H9 (cell line): ENCODE data around the gene KLC4. TPM values are rescaled to one million over a fixed set of nuclear protein-coding genes. Genes with fewer than 3 reads are reported as not detected.

Experiments
- DNase-seq: peaks from one replicate; pipeline ENCODE4 v3.0.0-alpha.2; 2017
- H2AFZ ChIP-seq: one replicate; pipeline ENCODE4 v1.6.1; 2013; ENCODE audit warnings: mild to moderate bottlenecking, low read length, control low read depth, moderate library complexity
- H2AK5ac ChIP-seq: 2 replicates; pipeline ENCODE4 v1.6.1; 2013; ENCODE audit warnings: low read length, control low read depth, mixed read lengths; ENCODE audit not compliant: insufficient read length
- H2BK120ac ChIP-seq: one replicate; pipeline ENCODE4 v1.6.1; 2013; ENCODE audit warnings: low read depth, mild to moderate bottlenecking, low read length, control low read depth, inconsistent platforms; ENCODE audit not compliant: poor library complexity, severe bottlenecking
- H2BK12ac ChIP-seq: 2 replicates; pipeline ENCODE4 v1.6.1; 2013; ENCODE audit warnings: low read length, control low read depth, mixed read lengths, low read depth; ENCODE audit not compliant: insufficient read length
- H2BK15ac ChIP-seq: 2 replicates; pipeline ENCODE4 v1.6.1; 2013; ENCODE audit warnings: low read depth, low read length, control low read depth
- H2BK20ac ChIP-seq: one replicate; pipeline ENCODE4 v1.6.1; 2013; ENCODE audit warnings: low read depth, mild to moderate bottlenecking, low read length, control low read depth, inconsistent platforms; ENCODE audit not compliant: poor library complexity, severe bottlenecking
- H2BK5ac ChIP-seq: 2 replicates; pipeline ENCODE4 v1.6.1; 2013; ENCODE audit warnings: low read length, control low read depth, mixed read lengths; ENCODE audit not compliant: insufficient read length
- H3K14ac ChIP-seq: 2 replicates; pipeline ENCODE4 v1.6.1; 2013; ENCODE audit warnings: low read length, control low read depth; ENCODE audit not compliant: insufficient read depth
- H3K18ac ChIP-seq: 2 replicates; pipeline ENCODE4 v1.6.1; 2013; ENCODE audit warnings: low read depth, mild to moderate bottlenecking, mixed read lengths, low read length, control low read depth; ENCODE audit not compliant: insufficient read length
- H3K23ac ChIP-seq: 2 replicates; pipeline ENCODE4 v1.6.1; 2013; ENCODE audit warnings: low read length, control low read depth, mixed read lengths, low read depth; ENCODE audit not compliant: insufficient read length
- H3K23me2 ChIP-seq: 2 replicates; pipeline ENCODE4 v1.6.1; 2013; ENCODE audit warnings: low read depth, mild to moderate bottlenecking, mixed read lengths, low read length, control low read depth; ENCODE audit not compliant: insufficient read length, poor library complexity, severe bottlenecking
- H3K27ac ChIP-seq: 2 replicates; pipeline ENCODE4 v1.5.1; 2013; ENCODE audit warnings: low read length, control low read depth, mixed read lengths, low read depth; ENCODE audit not compliant: insufficient read length
- H3K27me3 ChIP-seq: 2 replicates; pipeline ENCODE4 v1.6.1; 2013; ENCODE audit warnings: low read length, control low read depth, inconsistent platforms; ENCODE audit not compliant: insufficient read depth
- H3K4ac ChIP-seq: 2 replicates; pipeline ENCODE4 v1.6.1; 2013; ENCODE audit warnings: low read depth, mild to moderate bottlenecking, control low read depth, inconsistent platforms, low read length, moderate library complexity
- H3K4me1 ChIP-seq: 2 replicates; pipeline ENCODE4 v1.6.1; 2013; ENCODE audit warnings: low read length, control low read depth, inconsistent platforms; ENCODE audit not compliant: insufficient read depth
- H3K4me2 ChIP-seq: 2 replicates; pipeline ENCODE4 v1.6.1; 2013; ENCODE audit warnings: low read length, control low read depth, mixed read lengths; ENCODE audit not compliant: insufficient read length, insufficient read depth
- H3K56ac ChIP-seq: 2 replicates; pipeline ENCODE4 v1.6.1; 2013; ENCODE audit warnings: low read depth, mild to moderate bottlenecking, mixed read lengths, low read length, control low read depth; ENCODE audit not compliant: insufficient read length
- H3K79me1 ChIP-seq: 2 replicates; pipeline ENCODE4 v1.6.1; 2013; ENCODE audit warnings: low read depth, mild to moderate bottlenecking, moderate library complexity, low read length, control low read depth, inconsistent platforms; ENCODE audit not compliant: insufficient read depth, poor library complexity, severe bottlenecking
- H3K79me2 ChIP-seq: 2 replicates; pipeline ENCODE4 v1.6.1; 2013; ENCODE audit warnings: low read length, control low read depth, inconsistent platforms; ENCODE audit not compliant: insufficient read depth
- H3K9ac ChIP-seq: 2 replicates; pipeline ENCODE4 v1.6.1; 2013; ENCODE audit warnings: low read length, control low read depth, mixed read lengths; ENCODE audit not compliant: insufficient read length; ENCODE audit errors: extremely low read depth
- H3K9me3 ChIP-seq: one replicate; pipeline ENCODE4 v1.6.1; 2013; ENCODE audit warnings: low read depth, low read length, inconsistent platforms; ENCODE audit not compliant: control insufficient read depth
- H3T11ph ChIP-seq: one replicate; pipeline ENCODE4 v1.6.1; 2013; ENCODE audit warnings: mild to moderate bottlenecking, low read length, control low read depth, inconsistent platforms
- H4K20me1 ChIP-seq: one replicate; pipeline ENCODE4 v1.6.1; 2013; ENCODE audit not compliant: control insufficient read depth, insufficient read length, insufficient read depth
- H4K5ac ChIP-seq: 2 replicates; pipeline ENCODE4 v1.6.1; 2013; ENCODE audit warnings: low read depth, mild to moderate bottlenecking, mixed read lengths, low read length, control low read depth; ENCODE audit not compliant: insufficient read length
- H4K8ac ChIP-seq: replicated peaks from 2 replicates; pipeline ENCODE4 v1.6.1; 2013; ENCODE audit warnings: low read length, control low read depth, mixed read lengths, low read depth; ENCODE audit not compliant: insufficient read length
- H4K91ac ChIP-seq: 2 replicates; pipeline ENCODE4 v1.6.1; 2013; ENCODE audit warnings: low read depth, mild to moderate bottlenecking, moderate library complexity, mixed read lengths, low read length, control low read depth; ENCODE audit not compliant: insufficient read length
- H3K27ac Mint-ChIP-seq, 3 experiments: 2 replicates in 2 of 3; 3 replicates in 1 of 3; pipeline ENCODE4 v1.8.0; 2020 to 2021; ENCODE audit warnings: mixed read lengths in 3 of 3, mild to moderate bottlenecking in 1 of 3, moderate library complexity in 1 of 3
- H3K27me3 Mint-ChIP-seq: 2 replicates; pipeline ENCODE4 v1.8.0; 2021; ENCODE audit warnings: low read depth, mild to moderate bottlenecking, moderate library complexity, mixed read lengths
- H3K36me3 Mint-ChIP-seq, 3 experiments: 2 replicates in 2 of 3; 3 replicates in 1 of 3; pipeline ENCODE4 v1.8.0; 2020 to 2021; ENCODE audit warnings: low read depth in 3 of 3, mixed read lengths in 3 of 3; ENCODE audit not compliant: insufficient read depth in 1 of 3
- H3K4me1 Mint-ChIP-seq, 2 experiments: 2 replicates each; pipeline ENCODE4 v1.8.0; 2020; ENCODE audit warnings: mixed read lengths in 2 of 2
- H3K4me3 Mint-ChIP-seq, 2 experiments: 2 replicates in 1 of 2; 3 replicates in 1 of 2; pipeline ENCODE4 v1.8.0; 2020 to 2021; ENCODE audit warnings: mild to moderate bottlenecking in 2 of 2, mixed read lengths in 2 of 2, moderate library complexity in 1 of 2
- H3K9me3 Mint-ChIP-seq, 2 experiments: 2 replicates in 1 of 2; 3 replicates in 1 of 2; pipeline ENCODE4 v1.8.0; 2020; ENCODE audit warnings: mild to moderate bottlenecking in 2 of 2, mixed read lengths in 2 of 2, moderate library complexity in 1 of 2
- CTCF ChIP-seq: fragments of 200-600 bp; sonication (generic); conservative IDR thresholded peaks from 3 replicates; pipeline ENCODE4 v1.8.0; 2021; ENCODE audit warnings: antibody characterized with exemption, mild to moderate bottlenecking
- WGBS: extraction: QIAGEN DNeasy Blood & Tissue Kit; methylation state at CpG from one replicate; pipeline ENCODE4 v1.1.7; 2013; ENCODE audit warnings: missing lambda C conversion rate, low lambda C conversion rate, mixed read lengths; ENCODE audit not compliant: insufficient read length; ENCODE audit errors: extremely low coverage; 5-methylcytosine and 5-hydroxymethylcytosine counted together
- total RNA-seq: library from RNA; stranded (reverse); gene quantifications from 2 replicates; pipeline ENCODE4 v1.2.1, GENCODE V29; 2021

The KLC4 gene
- total RNA-seq, 1 experiment from 2014 or later = 29.7 TPM

GRCh38 chr6:43091020-43091419, 31.6 kb downstream of the KLC4 start:
- H3K9me3 Mint-ChIP-seq = no peaks in the 10 kb centered on the region
- Histone ChIP-seq H2BK5ac (no peak overlapping the region), H4K5ac (no peak overlapping the region), H3K23ac (no peak overlapping the region), H2BK15ac (no peak overlapping the region), H3K9ac (no peak overlapping the region), H3K79me2 (peaks cover 22% of the 10 kb centered on the region; the same call in 1 of the 2 replicates), H3K27me3 (no peaks in the 10 kb centered on the region), H3K23me2 (peaks cover 3% of the 10 kb centered on the region), H3K14ac (no peak overlapping the region; the same call in 1 of the 2 replicates), H3K4me1 (peaks cover 26% of the 10 kb centered on the region), H4K8ac (no peak overlapping the region), H3K27ac (peak overlapping the region; percentile 11), H2BK120ac (no peak overlapping the region), H2BK12ac (peak overlapping the region; percentile 5), H2BK20ac (no peak overlapping the region), H3K18ac (peak overlapping the region; percentile 56), H4K20me1 (no peaks in the 10 kb centered on the region), H3T11ph (no peak overlapping the region), H3K9me3 (no peaks in the 10 kb centered on the region), H2AK5ac (no peak overlapping the region), H2AFZ (no peak overlapping the region), H3K4ac (no peak overlapping the region), H3K4me2 (no peak overlapping the region), H3K56ac (no peak overlapping the region), H3K79me1 (no peaks in the 10 kb centered on the region), H4K91ac (no peak overlapping the region)
- no peak for TF ChIP-seq CTCF
- H3K4me3 Mint-ChIP-seq = peak overlapping the region in 1 of 2 experiments; percentile 75; a peak in 3 of 5 replicates
- WGBS = no CpG with 5 or more reads among the region's 5 CpGs
- peaks cover 73 to 79% of the 10 kb centered on the region in 2 experiments for H3K4me1 Mint-ChIP-seq
- no peaks in the 10 kb centered on the region for H3K27me3 Mint-ChIP-seq
- peaks cover 0 to 2% (median 0%) of the 10 kb centered on the region in 3 experiments; a peak in 1 of 7 replicates for H3K36me3 Mint-ChIP-seq
- DNase-seq = no peak
- H3K27ac Mint-ChIP-seq = peak overlapping the region; percentile 87 to 99 (median 97)
